ENCODE measurements around the gene SSTR4.
"Not testable (repeated sequence)": the region's sequence is repeated elsewhere in the genome, so short reads cannot be mapped to it uniquely, and the experiment has no call there.

SSTR4 gene

GRCh38 chr20:23034721-23035671 is at the start of gene SSTR4:
SSTR4 (plus strand) TSS chr20:23035312; CDS start chr20:23035484, 172 bp downstream.
- no peak within 1 kb of the TSS for H3K4me3 ChIP-seq (ENCODE audit: low read depth, low read length)
- no peak for TF ChIP-seq CTCF (IDR thresholded peaks at IDR 0.05; ENCODE audit: borderline replicate concordance, insufficient read depth, low read depth, low read length)

GRCh38 chr20:22986601-22987000 is 48.5 kb upstream of the SSTR4 start:
- H3K4me3 ChIP-seq (ENCODE audit: low read depth, low read length): no peak overlapping the region
- TF ChIP-seq CTCF (IDR thresholded peaks at IDR 0.05; ENCODE audit: borderline replicate concordance, insufficient read depth, low read depth, low read length): no peak

- not testable (repeated sequence) for H3K4me3 ChIP-seq (ENCODE audit: low read depth, low read length)
Observed at GRCh38 chr20:22991424-22991823, 43.7 kb upstream of the SSTR4 start.

GRCh38 chr20:22993823-22994222 is 41.3 kb upstream of the SSTR4 start:
- H3K4me3 ChIP-seq (ENCODE audit: low read depth, low read length): no peak overlapping the region
- no peak for TF ChIP-seq CTCF (IDR thresholded peaks at IDR 0.05; ENCODE audit: borderline replicate concordance, insufficient read depth, low read depth, low read length)

GRCh38 chr20:22995923-22996322 is 39.2 kb upstream of the SSTR4 start:
- H3K4me3 ChIP-seq (ENCODE audit: low read depth, low read length): no peak overlapping the region
- no peak for TF ChIP-seq CTCF (IDR thresholded peaks at IDR 0.05; ENCODE audit: borderline replicate concordance, insufficient read depth, low read depth, low read length)

- H3K4me3 ChIP-seq (ENCODE audit: low read depth, low read length): no peak overlapping the region
- no peak for TF ChIP-seq CTCF (IDR thresholded peaks at IDR 0.05; ENCODE audit: borderline replicate concordance, insufficient read depth, low read depth, low read length)
Observed at GRCh38 chr20:22998476-22998875, 36.6 kb upstream of the SSTR4 start.

GRCh38 chr20:22999756-23000155 is 35.4 kb upstream of the SSTR4 start:
- no peak overlapping the region for H3K4me3 ChIP-seq (ENCODE audit: low read depth, low read length)
- no peak for TF ChIP-seq CTCF (IDR thresholded peaks at IDR 0.05; ENCODE audit: borderline replicate concordance, insufficient read depth, low read depth, low read length)

Measured in GM12875 (cell line).